GM18499 (cell line): Measurements from ENCODE around the gene SHOC2.

Experiments used
- ATAC-seq: cut with Tn5 transposase; IDR thresholded peaks from one replicate; pipeline ENCODE4 v1.9.1; 2021; ENCODE audit warnings: moderate number of reproducible peaks; ENCODE audit not compliant: insufficient read depth, unreplicated experiment

The SHOC2 gene

DNA sequence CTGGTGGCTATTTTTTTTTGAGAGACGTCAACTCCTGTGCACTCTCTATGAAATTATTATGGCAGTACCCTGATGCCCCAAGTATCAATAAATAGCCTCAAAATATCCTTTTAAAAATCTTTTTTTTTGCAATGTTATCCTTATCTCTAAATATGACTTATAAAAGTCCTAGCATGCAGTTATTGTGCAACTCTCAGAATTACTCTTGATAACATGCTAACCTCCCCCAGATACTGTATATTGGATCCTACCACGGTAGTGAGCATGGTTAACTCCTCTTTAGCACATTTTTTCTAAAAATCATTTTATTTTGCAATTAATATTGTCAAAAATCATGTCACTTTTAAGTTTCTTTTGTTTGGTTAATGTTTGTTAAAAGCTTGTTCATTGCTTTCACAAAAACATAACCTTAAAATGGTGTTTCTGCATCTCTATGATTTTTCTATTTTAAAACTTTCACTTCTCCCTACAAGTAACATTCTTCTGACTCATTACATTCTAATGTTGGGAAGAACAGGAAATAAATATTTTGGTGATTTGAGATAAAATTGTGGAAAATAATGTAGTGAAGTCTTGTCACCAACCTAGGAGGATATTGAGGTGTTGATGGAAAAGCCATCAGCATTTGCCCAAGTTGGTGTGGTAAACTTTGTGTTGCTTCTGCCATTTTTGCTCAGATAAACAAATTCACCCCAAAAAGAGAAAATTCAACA, 115.3 kb downstream of the SHOC2 start:
- ATAC-seq: no peak

DNA sequence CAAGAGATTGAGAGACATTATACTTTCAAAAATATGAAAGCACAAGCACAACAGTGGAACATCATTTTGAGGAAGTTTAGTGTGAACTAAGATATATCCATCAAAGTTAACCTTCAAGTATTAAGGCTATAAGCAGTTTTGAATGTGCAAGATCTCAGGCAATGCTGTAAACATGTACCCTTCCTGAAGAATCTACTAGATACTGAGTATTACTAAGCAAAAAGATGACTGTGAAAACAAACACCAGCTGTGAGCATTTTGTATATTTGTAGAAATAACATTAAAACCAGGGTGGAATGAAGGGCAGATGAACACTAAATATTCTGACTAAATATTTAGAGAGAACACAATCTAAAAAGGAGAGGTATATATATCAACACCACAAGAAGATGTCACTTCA, 116.1 kb downstream of the SHOC2 start:
- ATAC-seq: no peak

DNA sequence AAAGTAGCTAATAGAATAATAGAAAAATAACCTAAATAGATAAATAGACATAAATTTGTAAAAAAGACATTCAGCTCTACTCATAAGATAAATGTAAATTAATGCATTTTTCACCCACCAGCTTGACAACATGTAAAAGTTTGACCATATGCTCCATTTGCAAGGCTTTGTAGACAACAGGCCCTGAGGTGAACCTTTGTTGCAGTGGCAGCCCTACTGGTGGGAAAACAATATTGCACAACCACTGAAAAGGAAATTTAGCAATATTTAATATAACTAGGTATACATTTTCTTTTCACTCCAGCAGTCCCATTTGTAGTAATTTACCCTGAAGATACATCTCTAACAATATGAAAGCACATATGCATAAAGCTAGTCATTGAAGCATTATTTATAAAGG, 118.5 kb downstream of the SHOC2 start:
- ATAC-seq: no peak

DNA sequence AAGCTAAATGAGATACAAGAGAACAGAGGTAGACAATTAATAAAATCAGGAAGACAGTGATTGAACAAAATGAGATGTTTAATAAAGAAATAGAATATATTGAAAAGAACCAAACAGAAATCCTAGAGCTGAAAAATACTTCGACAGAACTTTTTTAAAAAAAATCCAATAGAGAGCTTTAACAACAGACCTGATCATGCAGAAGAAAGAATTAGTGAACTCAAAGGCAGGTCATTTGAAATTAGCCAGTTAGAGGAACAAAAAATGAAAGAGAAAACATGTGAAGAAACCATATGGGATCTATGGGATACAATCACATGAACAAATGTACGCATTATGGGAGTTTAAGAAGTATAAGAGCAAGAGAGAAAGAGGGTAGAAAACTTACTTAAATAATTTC, 120.1 kb downstream of the SHOC2 start:
- no peak for ATAC-seq

DNA sequence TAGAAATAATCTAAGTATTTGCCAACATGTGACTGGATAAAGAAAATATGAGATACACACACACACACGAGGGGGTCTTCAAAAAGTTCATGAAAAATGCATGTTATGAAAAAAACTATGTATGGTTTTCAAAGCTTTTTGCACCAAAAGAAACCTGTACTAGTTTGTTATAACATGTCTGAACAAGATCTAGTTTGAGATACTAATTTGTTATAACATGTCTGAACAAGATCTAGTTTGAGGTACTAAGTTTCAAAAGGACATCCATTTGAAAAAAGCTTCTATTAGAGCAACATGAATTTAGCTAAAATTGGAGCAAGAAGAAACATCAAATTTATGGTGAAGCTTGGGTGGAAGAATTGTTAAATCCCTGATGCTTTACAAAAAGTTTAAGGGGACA, 137.6 kb downstream of the SHOC2 start:
- ATAC-seq: no peak
